Brain microvascular endothelial cell (primary cell): ENCODE results near the gene OBP2A.

Experiments used
- DNase-seq: peaks from one replicate; pipeline ENCODE4 v3.0.0-alpha.2; 2020
- H3K27ac ChIP-seq: fragments of 250-450 bp; sonication (Bioruptor Pico); 2 replicates; pipeline ENCODE4 v1.5.1; 2020; ENCODE audit warnings: mild to moderate bottlenecking, moderate library complexity
- H3K27me3 ChIP-seq: fragments of 250-450 bp; sonication (Bioruptor Pico); replicated peaks from 2 replicates; pipeline ENCODE4 v1.5.1; 2020; ENCODE audit warnings: mild to moderate bottlenecking
- H3K36me3 ChIP-seq: fragments of 250-450 bp; sonication (Bioruptor Pico); replicated peaks from 2 replicates; pipeline ENCODE4 v1.5.1; 2020; ENCODE audit warnings: mild to moderate bottlenecking
- H3K4me3 ChIP-seq: 2 replicates; pipeline ENCODE4 v1.5.1; 2011; ENCODE audit warnings: low read depth, mild to moderate bottlenecking, control low read depth, low read length, moderate library complexity
- CTCF ChIP-seq: IDR thresholded peaks from 2 replicates; pipeline ENCODE4 v1.5.1; 2011; ENCODE audit warnings: low read depth, mild to moderate bottlenecking, moderate library complexity, low read length, control low read depth, inconsistent platforms; ENCODE audit errors: missing control alignments
- in situ Hi-C: cut with HindIII; loops from 2 replicates; pipeline ENCODE4 v1.10.0; 2017; ENCODE audit warnings: low sequenced_read_pairs, low pct_ligation_motif_present

Gene OBP2A

GRCh38 chr9:135554718-135555117 is 8.8 kb downstream of the OBP2A start:
- Histone ChIP-seq H3K27me3 (no peaks in the 10 kb centered on the region), H3K4me3 (no peak overlapping the region), H3K36me3 (no peaks in the 10 kb centered on the region), H3K27ac (no peak overlapping the region)
- TF ChIP-seq CTCF, result no peak
- DNase-seq, result no peak
- in situ Hi-C loops, result no loop called here

GRCh38 chr9:135555203-135555602 is 9.3 kb downstream of the OBP2A start:
- no peak for DNase-seq
- no peak overlapping the region for H3K27ac ChIP-seq
- TF ChIP-seq CTCF, result no peak
- in situ Hi-C loops, result no loop called here
- no peaks in the 10 kb centered on the region for H3K36me3 ChIP-seq
- H3K4me3 ChIP-seq, result no peak overlapping the region
- no peaks in the 10 kb centered on the region for H3K27me3 ChIP-seq

- in situ Hi-C loops, result no loop called here
- Histone ChIP-seq H3K4me3 (no peak overlapping the region), H3K27ac (no peak overlapping the region), H3K36me3 (no peaks in the 10 kb centered on the region), H3K27me3 (no peaks in the 10 kb centered on the region)
- DNase-seq, result no peak
- no peak for TF ChIP-seq CTCF
These were observed 10.0 kb downstream of the OBP2A start for GRCh38 chr9:135555910-135556309.

- no peak overlapping the region for H3K27ac ChIP-seq
- H3K27me3 ChIP-seq, result no peaks in the 10 kb centered on the region
- no peak overlapping the region for H3K4me3 ChIP-seq
- TF ChIP-seq CTCF, result no peak
- no peak for DNase-seq
- in situ Hi-C loops, result no loop called here
- no peaks in the 10 kb centered on the region for H3K36me3 ChIP-seq
These were observed 13.7 kb downstream of the OBP2A start for GRCh38 chr9:135559606-135560005.

GRCh38 chr9:135561391-135562234 is 15.7 kb downstream of the OBP2A start, which contains the start of gene PAEP:
Gene PAEP, plus strand, starts transcription at chr9:135561756.
- no peaks in the 10 kb centered on the region for H3K36me3 ChIP-seq
- H3K4me3 ChIP-seq, result no peak within 1 kb of the TSS
- in situ Hi-C loops, result no loop called here
- H3K27ac ChIP-seq, result no peak within 1 kb of the TSS
- TF ChIP-seq CTCF, result no peak
- no peak for DNase-seq
- H3K27me3 ChIP-seq, result no peaks in the 10 kb centered on the region
